NAMALWA (cell line): ENCODE results near the gene MRGPRE.

Source experiments
- DNase-seq: peaks from one replicate; pipeline ENCODE4 v3.0.0-alpha.2; 2015; ENCODE audit warnings: low spot score

MRGPRE gene

DNA sequence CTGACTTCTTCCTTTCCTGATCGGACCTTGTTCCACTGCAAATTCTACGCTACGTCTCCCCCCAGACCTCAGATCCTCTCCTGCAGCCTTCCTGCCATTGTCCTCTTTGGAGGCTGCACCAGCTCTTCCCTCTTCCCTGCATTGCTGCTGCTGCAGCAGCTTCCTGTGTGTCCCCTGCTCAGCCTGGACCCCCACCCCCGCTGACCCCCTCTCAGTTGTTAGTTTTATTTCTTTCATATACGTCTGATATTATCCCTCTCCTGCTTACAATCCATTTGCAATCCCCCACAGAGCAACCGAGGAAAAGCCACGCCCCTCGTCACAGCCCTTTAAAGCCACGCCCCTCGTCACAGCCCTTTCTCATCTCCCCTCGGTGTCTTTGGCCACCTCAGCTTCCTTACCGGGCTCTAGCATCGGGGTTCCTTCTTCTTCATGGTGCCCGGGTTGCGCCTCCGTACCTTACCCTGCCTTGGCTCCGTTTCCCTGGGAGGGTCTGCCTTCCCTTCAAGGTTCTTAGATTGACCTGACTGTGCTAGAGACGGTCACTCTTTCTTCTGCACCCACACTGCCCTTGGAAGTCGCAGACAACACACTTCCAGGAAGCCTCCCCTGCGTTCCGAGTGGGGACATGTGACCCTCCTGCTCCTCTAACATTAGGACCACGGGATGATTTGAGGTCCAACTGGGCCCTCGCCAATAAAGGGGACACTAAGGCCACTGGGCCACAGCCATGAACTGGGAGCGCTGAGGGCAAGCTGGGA is 18.4 kb downstream of the MRGPRE start:
- DNase-seq: no peak

DNA sequence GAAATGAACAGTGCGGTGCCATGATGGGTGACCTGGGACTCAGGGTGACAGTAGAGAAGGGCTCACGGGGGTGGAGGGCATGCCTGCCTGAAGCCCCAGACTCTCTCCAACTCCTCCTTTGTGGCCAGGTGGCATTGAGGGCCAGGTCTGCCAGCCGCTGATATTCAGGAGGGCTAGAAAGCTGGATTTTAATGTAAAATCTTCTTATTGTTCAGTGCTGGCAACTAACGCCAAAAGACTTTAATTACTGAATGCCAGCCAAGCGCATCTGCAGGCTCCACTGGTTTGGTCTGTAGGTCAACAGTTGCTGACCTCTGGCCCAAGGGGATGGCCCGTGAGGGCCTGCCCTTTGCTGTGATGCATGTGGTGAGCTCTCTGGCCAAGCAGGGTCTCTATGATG is 23.9 kb downstream of the MRGPRE start:
- DNase-seq: no peak

DNA sequence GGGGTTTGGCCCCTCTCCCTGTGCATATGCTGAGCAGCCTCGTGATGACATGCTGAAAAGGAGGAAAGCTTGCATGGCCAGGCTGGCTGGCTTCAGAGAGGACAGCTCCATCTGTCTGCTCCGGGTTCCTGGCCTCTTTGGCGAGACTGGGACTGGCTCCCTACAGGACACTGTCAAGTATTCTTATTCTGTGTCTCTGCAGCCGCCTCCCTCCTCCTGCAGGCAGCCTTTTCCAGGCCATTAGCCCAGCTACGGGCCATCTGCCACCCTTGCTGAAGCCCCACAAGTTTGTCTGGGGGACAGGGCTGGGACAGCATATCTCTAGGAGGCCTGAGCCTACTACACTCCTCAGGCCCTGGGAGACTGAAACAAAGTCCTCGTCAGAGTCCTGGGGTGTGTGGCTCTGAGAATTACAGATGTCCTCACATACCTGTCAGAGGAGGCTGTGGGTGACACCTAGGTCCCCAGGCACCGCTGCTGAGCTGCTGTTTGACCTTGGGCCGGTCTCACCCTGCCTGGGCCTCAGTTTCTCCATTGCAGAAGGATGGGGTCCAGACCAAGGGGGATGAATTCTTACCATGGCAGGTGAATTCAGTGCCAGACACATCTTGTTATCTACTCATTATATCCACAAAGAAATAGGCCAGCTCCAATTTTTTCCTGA is 24.6 kb downstream of the MRGPRE start:
- DNase-seq: no peak

GRCh38 chr11:3206922-3207204 is 25.4 kb downstream of the MRGPRE start:
- no peak for DNase-seq

- DNase-seq: no peak
Measured at GRCh38 chr11:3206156-3206921, 25.9 kb downstream of the MRGPRE start.

DNA sequence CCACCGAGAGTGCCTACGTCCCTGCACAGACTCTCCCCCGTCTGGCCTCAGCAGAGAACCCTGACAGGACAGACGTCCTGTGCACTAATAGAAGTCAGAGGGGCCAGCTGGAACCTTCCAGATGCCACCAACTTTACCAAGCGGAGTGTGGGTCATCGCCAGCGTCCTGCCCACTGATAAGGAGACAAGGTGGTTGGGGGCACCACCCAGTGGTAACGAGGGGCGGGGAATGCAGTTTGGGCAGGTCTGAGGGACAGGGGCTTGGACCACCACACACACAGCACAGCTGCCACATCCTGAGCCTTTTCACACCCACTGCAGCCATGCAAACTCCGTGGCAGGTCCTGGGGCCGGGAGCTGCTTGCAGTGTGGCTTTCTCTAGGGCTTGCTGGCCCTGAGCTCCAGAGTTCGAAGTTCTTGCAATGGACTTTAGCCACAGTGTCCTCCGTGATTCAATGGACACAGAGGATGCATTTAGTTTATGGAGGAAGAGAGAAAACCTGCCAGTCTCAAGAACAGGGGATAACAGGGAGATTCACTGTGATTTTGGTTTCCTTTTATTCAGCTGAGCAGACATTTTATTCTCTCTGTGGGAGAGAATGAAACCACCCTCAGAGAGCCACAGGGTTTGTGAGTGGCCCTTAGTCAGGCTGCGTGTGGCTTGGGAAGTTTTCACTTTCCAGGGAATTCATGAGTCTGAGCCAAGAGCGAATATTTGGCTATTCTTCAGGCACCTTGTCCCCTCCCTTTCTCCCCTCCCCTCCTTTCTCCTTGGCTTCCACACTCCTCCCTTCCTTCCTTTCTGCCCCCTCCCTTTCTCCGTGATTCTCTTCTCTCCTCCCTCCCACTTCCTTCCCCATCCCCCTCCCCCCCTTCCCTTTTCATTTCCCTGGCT is 26.7 kb downstream of the MRGPRE start:
- DNase-seq: no peak

- DNase-seq: no peak
Measured at GRCh38 chr11:3204141-3205015, 27.8 kb downstream of the MRGPRE start.

GRCh38 chr11:3203221-3204043 is 28.8 kb downstream of the MRGPRE start:
- no peak for DNase-seq

- DNase-seq: no peak
Measured at GRCh38 chr11:3202759-3203158, 29.5 kb downstream of the MRGPRE start.

DNA sequence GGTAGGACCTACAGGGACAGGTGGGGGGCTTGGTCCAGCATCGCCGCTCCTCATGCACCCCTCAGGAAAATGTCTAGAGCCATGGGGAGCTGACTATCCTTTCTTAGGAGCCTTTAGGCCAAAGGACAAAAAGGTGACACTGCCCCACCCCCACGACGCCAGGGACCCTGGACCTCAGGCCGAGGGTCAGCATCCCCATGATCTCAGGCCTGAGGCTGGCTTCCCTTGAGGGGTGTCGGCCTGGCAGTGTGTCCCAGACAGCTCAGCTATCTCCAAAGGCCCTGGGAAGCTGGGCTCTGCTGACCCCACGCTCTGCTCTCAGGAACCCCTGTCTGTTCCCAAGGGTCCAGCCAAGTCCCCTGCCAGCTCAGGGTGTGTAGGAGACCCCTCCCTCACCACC is 29.9 kb downstream of the MRGPRE start:
- DNase-seq: no peak

GRCh38 chr11:3201677-3202181 is 30.5 kb downstream of the MRGPRE start:
- DNase-seq: no peak

- DNase-seq: no peak
Measured at GRCh38 chr11:3201112-3201581, 31.1 kb downstream of the MRGPRE start.

GRCh38 chr11:3200388-3201111 is 31.7 kb downstream of the MRGPRE start:
- DNase-seq: no peak

- DNase-seq: no peak
Measured at GRCh38 chr11:3199537-3200295, 32.5 kb downstream of the MRGPRE start.

- no peak for DNase-seq
Measured at GRCh38 chr11:3198815-3199214, 33.4 kb downstream of the MRGPRE start.

GRCh38 chr11:3197878-3198528 is 34.2 kb downstream of the MRGPRE start:
- no peak for DNase-seq

- DNase-seq: no peak
Measured at GRCh38 chr11:3197044-3197695, 35.0 kb downstream of the MRGPRE start.
